HEK293 (cell line): ENCODE measurements around the gene POLR1E.
"Not testable (repeated sequence)": the region's sequence is repeated elsewhere in the genome, so short reads cannot be mapped to it uniquely, and the experiment has no call there.

Experiments
- CTCF ChIA-PET: fragments of 350-600 bp; formaldehyde crosslinking; extraction: SDS; loops from one replicate; lab custom pipeline; 2021; ENCODE audit warnings: antibody characterized with exemption; lab: Yijun Ruan, JAX
- POLR2A ChIA-PET: fragments of 300-600 bp; formaldehyde crosslinking; extraction: SDS; loops from one replicate; lab custom pipeline; 2020; ENCODE audit warnings: antibody characterized with exemption, inconsistent platforms; lab: Yijun Ruan, JAX
- H3K27ac ChIP-seq: fragments of 200-500 bp; sonication (Bioruptor generic); 2 replicates; pipeline ENCODE4 v1.5.1; 2014; ENCODE audit warnings: low read depth, low read length, control low read depth, inconsistent platforms; ENCODE audit errors: extremely low read depth
- H3K36me3 ChIP-seq, 2 experiments: fragments of 200-500 bp in 1 of 2; sonication (Bioruptor generic) in 1 of 2; 1 replicate in 1 of 2; 2 replicates in 1 of 2; pipeline ENCODE4 v1.5.1; 2014 to 2017; ENCODE audit warnings: inconsistent platforms in 2 of 2, low read length in 2 of 2; ENCODE audit not compliant: control insufficient read depth in 2 of 2, insufficient read depth in 1 of 2
- H3K4me1 ChIP-seq: fragments of 200-500 bp; sonication (Bioruptor generic); 2 replicates; pipeline ENCODE4 v1.5.1; 2014; ENCODE audit warnings: mild to moderate bottlenecking, low read length, inconsistent platforms; ENCODE audit not compliant: control insufficient read depth, insufficient read depth
- H3K4me3 ChIP-seq: 2 replicates; pipeline ENCODE4 v1.5.1; 2011; ENCODE audit warnings: low read depth, mild to moderate bottlenecking, control low read depth, low read length, moderate library complexity
- H3K9me3 ChIP-seq: fragments of 200-500 bp; sonication (Bioruptor generic); 2 replicates; pipeline ENCODE4 v1.5.1; 2014; ENCODE audit warnings: low read depth, low read length, inconsistent platforms; ENCODE audit not compliant: control insufficient read depth, insufficient read depth
- KLF7 ChIP-seq: fragments of 450-650 bp; formaldehyde crosslinking; IDR thresholded peaks from 2 replicates; pipeline ENCODE4 v1.5.1; 2016; ENCODE audit warnings: missing biosample characterization, missing genetic modification characterization, borderline replicate concordance
- KLF9 ChIP-seq: fragments of 450-650 bp; formaldehyde crosslinking; IDR thresholded peaks from 2 replicates; pipeline ENCODE4 v1.5.1; 2016; ENCODE audit warnings: missing biosample characterization, missing genetic modification characterization, low read depth
- YY1 ChIP-seq: fragments of 450-650 bp; formaldehyde crosslinking; IDR thresholded peaks from 2 replicates; pipeline ENCODE4 v1.5.1; 2018; ENCODE audit warnings: missing biosample characterization, missing genetic modification characterization
- ZBTB8A ChIP-seq: fragments of 450-650 bp; formaldehyde crosslinking; IDR thresholded peaks from 2 replicates; pipeline ENCODE4 v1.5.1; 2016; ENCODE audit warnings: missing biosample characterization, missing genetic modification characterization
- ZNF10 ChIP-seq: fragments of 450-650 bp; formaldehyde crosslinking; IDR thresholded peaks from 2 replicates; pipeline ENCODE4 v1.5.1; 2017; ENCODE audit warnings: missing biosample characterization, missing genetic modification characterization
- ZNF121 ChIP-seq: fragments of 450-650 bp; formaldehyde crosslinking; IDR thresholded peaks from 2 replicates; pipeline ENCODE4 v1.5.1; 2016; ENCODE audit warnings: missing biosample characterization, missing genetic modification characterization
- ZNF132 ChIP-seq: fragments of 450-650 bp; formaldehyde crosslinking; IDR thresholded peaks from 2 replicates; pipeline ENCODE4 v1.5.1; 2017; ENCODE audit warnings: missing biosample characterization, missing genetic modification characterization, borderline replicate concordance
- ZNF341 ChIP-seq: fragments of 450-650 bp; formaldehyde crosslinking; IDR thresholded peaks from 2 replicates; pipeline ENCODE4; 2016; ENCODE audit warnings: low read depth, missing biosample characterization, missing genetic modification characterization
- ZNF354C ChIP-seq: fragments of 450-650 bp; formaldehyde crosslinking; IDR thresholded peaks from 2 replicates; pipeline ENCODE4 v1.5.1; 2016; ENCODE audit warnings: missing biosample characterization, missing genetic modification characterization, low read depth, borderline replicate concordance
- ZNF391 ChIP-seq: fragments of 450-650 bp; formaldehyde crosslinking; IDR thresholded peaks from 2 replicates; pipeline ENCODE4 v1.5.1; 2016; ENCODE audit warnings: low read depth, missing biosample characterization, missing genetic modification characterization, borderline replicate concordance
- ZNF423 ChIP-seq: fragments of 450-650 bp; formaldehyde crosslinking; IDR thresholded peaks from 2 replicates; pipeline ENCODE4 v1.5.1; 2016; ENCODE audit warnings: missing biosample characterization, missing genetic modification characterization
- ZXDB ChIP-seq: fragments of 450-650 bp; formaldehyde crosslinking; IDR thresholded peaks from 2 replicates; pipeline ENCODE4 v1.5.1; 2016; ENCODE audit warnings: missing biosample characterization, missing genetic modification characterization
- TF ChIP-seq, protein P1 (sequence below): fragments of 450-650 bp; formaldehyde crosslinking; IDR thresholded peaks from 2 replicates; pipeline ENCODE4 v1.5.1; 2016; ENCODE audit warnings: missing biosample characterization, missing genetic modification characterization
- TF ChIP-seq, protein P2 (sequence below): fragments of 450-650 bp; formaldehyde crosslinking; IDR thresholded peaks from 2 replicates; pipeline ENCODE4 v1.5.1; 2016; ENCODE audit warnings: missing biosample characterization, missing genetic modification characterization
- TF ChIP-seq, protein P3 (sequence below): fragments of 450-650 bp; formaldehyde crosslinking; IDR thresholded peaks from 2 replicates; pipeline ENCODE4 v1.5.1; 2017; ENCODE audit warnings: missing biosample characterization, missing genetic modification characterization
- TF ChIP-seq, protein P4 (sequence below): fragments of 450-650 bp; formaldehyde crosslinking; IDR thresholded peaks from 2 replicates; pipeline ENCODE4 v1.5.1; 2016; ENCODE audit warnings: missing biosample characterization, missing genetic modification characterization, borderline replicate concordance
- TF ChIP-seq, protein P5 (sequence below): fragments of 450-650 bp; formaldehyde crosslinking; IDR thresholded peaks from 2 replicates; pipeline ENCODE4 v1.5.1; 2016; ENCODE audit warnings: missing biosample characterization, missing genetic modification characterization
- TF ChIP-seq, protein P6 (sequence below): fragments of 450-650 bp; formaldehyde crosslinking; IDR thresholded peaks from 2 replicates; pipeline ENCODE4 v1.5.1; 2016; ENCODE audit warnings: missing biosample characterization, missing genetic modification characterization
- TF ChIP-seq, protein P7 (sequence below): fragments of 450-650 bp; formaldehyde crosslinking; IDR thresholded peaks from 2 replicates; pipeline ENCODE4 v1.5.1; 2016; ENCODE audit warnings: missing biosample characterization, missing genetic modification characterization

POLR1E gene

DNA sequence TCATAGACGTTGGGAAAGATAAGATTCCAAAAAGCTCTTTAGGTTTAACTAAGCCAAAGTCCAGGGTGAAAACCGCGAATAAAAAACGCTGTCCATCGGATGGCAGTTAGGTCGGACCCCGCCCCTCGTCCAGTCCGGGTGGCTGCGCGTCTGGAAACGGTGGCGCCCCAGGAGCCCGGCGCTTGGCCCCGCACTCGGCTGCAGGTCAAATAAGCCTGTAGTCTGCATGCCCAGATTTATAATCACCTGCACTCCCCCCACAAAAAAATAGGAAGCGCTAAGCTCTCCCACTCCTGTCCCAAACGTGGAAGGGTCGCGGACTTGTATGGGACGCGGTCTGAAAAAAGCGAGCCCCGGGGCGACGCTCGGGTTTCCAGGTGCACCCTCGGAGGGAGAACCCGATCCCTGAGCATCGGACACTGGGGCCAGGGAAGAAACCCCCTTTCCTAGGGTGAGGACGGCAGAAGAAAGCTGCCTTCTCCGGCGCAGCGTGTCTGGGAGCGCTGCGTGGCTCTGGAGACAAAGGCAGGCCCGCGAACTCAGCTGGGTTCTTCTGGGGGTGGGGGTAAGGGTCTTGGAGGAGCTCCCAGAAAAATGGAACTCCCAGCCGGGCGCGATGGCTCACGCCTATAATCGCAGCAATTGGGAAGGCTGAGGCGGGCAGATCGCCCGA, 19.6 kb upstream of the POLR1E start (continued):
- TF ChIP-seq, protein P1, sequence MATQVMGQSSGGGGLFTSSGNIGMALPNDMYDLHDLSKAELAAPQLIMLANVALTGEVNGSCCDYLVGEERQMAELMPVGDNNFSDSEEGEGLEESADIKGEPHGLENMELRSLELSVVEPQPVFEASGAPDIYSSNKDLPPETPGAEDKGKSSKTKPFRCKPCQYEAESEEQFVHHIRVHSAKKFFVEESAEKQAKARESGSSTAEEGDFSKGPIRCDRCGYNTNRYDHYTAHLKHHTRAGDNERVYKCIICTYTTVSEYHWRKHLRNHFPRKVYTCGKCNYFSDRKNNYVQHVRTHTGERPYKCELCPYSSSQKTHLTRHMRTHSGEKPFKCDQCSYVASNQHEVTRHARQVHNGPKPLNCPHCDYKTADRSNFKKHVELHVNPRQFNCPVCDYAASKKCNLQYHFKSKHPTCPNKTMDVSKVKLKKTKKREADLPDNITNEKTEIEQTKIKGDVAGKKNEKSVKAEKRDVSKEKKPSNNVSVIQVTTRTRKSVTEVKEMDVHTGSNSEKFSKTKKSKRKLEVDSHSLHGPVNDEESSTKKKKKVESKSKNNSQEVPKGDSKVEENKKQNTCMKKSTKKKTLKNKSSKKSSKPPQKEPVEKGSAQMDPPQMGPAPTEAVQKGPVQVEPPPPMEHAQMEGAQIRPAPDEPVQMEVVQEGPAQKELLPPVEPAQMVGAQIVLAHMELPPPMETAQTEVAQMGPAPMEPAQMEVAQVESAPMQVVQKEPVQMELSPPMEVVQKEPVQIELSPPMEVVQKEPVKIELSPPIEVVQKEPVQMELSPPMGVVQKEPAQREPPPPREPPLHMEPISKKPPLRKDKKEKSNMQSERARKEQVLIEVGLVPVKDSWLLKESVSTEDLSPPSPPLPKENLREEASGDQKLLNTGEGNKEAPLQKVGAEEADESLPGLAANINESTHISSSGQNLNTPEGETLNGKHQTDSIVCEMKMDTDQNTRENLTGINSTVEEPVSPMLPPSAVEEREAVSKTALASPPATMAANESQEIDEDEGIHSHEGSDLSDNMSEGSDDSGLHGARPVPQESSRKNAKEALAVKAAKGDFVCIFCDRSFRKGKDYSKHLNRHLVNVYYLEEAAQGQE (tag by site-specific recombination): peak; percentile 72
- TF ChIP-seq ZBTB8A (tag by site-specific recombination): peak; percentile 99; the same call in 1 of the 2 replicates
- peak; percentile 27; the same call in 1 of the 2 replicates for TF ChIP-seq ZNF10 (tag by site-specific recombination)
- TF ChIP-seq KLF9 (tag by site-specific recombination): peak; percentile 61
- no peak for TF ChIP-seq ZNF121 (tag by site-specific recombination)
- TF ChIP-seq ZNF354C: no peak
- peak; percentile 45; the same call in 1 of the 2 replicates for TF ChIP-seq ZXDB (tag by site-specific recombination)
- TF ChIP-seq YY1 (tag by site-specific recombination): 0 out of 2 replicates have a peak, but pooled peaks have one; percentile 13
- TF ChIP-seq, protein P2, sequence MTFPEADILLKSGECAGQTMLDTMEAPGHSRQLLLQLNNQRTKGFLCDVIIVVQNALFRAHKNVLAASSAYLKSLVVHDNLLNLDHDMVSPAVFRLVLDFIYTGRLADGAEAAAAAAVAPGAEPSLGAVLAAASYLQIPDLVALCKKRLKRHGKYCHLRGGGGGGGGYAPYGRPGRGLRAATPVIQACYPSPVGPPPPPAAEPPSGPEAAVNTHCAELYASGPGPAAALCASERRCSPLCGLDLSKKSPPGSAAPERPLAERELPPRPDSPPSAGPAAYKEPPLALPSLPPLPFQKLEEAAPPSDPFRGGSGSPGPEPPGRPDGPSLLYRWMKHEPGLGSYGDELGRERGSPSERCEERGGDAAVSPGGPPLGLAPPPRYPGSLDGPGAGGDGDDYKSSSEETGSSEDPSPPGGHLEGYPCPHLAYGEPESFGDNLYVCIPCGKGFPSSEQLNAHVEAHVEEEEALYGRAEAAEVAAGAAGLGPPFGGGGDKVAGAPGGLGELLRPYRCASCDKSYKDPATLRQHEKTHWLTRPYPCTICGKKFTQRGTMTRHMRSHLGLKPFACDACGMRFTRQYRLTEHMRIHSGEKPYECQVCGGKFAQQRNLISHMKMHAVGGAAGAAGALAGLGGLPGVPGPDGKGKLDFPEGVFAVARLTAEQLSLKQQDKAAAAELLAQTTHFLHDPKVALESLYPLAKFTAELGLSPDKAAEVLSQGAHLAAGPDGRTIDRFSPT: peak; percentile 83; the same call in 1 of the 2 replicates
- TF ChIP-seq, protein P3, sequence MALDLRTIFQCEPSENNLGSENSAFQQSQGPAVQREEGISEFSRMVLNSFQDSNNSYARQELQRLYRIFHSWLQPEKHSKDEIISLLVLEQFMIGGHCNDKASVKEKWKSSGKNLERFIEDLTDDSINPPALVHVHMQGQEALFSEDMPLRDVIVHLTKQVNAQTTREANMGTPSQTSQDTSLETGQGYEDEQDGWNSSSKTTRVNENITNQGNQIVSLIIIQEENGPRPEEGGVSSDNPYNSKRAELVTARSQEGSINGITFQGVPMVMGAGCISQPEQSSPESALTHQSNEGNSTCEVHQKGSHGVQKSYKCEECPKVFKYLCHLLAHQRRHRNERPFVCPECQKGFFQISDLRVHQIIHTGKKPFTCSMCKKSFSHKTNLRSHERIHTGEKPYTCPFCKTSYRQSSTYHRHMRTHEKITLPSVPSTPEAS (tag by site-specific recombination): peak; percentile 32; the same call in 1 of the 2 replicates
- TF ChIP-seq ZNF132 (tag by site-specific recombination): no peak
- TF ChIP-seq, protein P4, sequence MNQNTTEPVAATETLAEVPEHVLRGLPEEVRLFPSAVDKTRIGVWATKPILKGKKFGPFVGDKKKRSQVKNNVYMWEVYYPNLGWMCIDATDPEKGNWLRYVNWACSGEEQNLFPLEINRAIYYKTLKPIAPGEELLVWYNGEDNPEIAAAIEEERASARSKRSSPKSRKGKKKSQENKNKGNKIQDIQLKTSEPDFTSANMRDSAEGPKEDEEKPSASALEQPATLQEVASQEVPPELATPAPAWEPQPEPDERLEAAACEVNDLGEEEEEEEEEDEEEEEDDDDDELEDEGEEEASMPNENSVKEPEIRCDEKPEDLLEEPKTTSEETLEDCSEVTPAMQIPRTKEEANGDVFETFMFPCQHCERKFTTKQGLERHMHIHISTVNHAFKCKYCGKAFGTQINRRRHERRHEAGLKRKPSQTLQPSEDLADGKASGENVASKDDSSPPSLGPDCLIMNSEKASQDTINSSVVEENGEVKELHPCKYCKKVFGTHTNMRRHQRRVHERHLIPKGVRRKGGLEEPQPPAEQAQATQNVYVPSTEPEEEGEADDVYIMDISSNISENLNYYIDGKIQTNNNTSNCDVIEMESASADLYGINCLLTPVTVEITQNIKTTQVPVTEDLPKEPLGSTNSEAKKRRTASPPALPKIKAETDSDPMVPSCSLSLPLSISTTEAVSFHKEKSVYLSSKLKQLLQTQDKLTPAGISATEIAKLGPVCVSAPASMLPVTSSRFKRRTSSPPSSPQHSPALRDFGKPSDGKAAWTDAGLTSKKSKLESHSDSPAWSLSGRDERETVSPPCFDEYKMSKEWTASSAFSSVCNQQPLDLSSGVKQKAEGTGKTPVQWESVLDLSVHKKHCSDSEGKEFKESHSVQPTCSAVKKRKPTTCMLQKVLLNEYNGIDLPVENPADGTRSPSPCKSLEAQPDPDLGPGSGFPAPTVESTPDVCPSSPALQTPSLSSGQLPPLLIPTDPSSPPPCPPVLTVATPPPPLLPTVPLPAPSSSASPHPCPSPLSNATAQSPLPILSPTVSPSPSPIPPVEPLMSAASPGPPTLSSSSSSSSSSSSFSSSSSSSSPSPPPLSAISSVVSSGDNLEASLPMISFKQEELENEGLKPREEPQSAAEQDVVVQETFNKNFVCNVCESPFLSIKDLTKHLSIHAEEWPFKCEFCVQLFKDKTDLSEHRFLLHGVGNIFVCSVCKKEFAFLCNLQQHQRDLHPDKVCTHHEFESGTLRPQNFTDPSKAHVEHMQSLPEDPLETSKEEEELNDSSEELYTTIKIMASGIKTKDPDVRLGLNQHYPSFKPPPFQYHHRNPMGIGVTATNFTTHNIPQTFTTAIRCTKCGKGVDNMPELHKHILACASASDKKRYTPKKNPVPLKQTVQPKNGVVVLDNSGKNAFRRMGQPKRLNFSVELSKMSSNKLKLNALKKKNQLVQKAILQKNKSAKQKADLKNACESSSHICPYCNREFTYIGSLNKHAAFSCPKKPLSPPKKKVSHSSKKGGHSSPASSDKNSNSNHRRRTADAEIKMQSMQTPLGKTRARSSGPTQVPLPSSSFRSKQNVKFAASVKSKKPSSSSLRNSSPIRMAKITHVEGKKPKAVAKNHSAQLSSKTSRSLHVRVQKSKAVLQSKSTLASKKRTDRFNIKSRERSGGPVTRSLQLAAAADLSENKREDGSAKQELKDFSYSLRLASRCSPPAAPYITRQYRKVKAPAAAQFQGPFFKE (tag by site-specific recombination): no peak
- TF ChIP-seq, protein P5, sequence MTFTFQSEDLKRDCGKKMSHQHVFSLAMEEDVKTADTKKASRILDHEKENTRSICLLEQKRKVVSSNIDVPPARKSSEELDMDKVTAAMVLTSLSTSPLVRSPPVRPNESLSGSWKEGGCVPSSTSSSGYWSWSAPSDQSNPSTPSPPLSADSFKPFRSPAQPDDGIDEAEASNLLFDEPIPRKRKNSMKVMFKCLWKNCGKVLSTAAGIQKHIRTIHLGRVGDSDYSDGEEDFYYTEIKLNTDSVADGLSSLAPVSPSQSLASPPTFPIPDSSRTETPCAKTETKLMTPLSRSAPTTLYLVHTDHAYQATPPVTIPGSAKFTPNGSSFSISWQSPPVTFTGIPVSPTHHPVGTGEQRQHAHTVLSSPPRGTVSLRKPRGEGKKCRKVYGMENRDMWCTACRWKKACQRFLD: no peak
- 0 out of 2 replicates have a peak, but pooled peaks have one; percentile 15 for TF ChIP-seq ZNF391 (tag by site-specific recombination)
- peak; percentile 18 for TF ChIP-seq ZNF341 (tag by site-specific recombination)
- TF ChIP-seq, protein P6, sequence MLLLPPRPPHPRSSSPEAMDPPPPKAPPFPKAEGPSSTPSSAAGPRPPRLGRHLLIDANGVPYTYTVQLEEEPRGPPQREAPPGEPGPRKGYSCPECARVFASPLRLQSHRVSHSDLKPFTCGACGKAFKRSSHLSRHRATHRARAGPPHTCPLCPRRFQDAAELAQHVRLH: no peak
- TF ChIP-seq ZNF423 (tag by site-specific recombination): 0 out of 2 replicates have a peak, but pooled peaks have one; percentile 16
- TF ChIP-seq, protein P7, sequence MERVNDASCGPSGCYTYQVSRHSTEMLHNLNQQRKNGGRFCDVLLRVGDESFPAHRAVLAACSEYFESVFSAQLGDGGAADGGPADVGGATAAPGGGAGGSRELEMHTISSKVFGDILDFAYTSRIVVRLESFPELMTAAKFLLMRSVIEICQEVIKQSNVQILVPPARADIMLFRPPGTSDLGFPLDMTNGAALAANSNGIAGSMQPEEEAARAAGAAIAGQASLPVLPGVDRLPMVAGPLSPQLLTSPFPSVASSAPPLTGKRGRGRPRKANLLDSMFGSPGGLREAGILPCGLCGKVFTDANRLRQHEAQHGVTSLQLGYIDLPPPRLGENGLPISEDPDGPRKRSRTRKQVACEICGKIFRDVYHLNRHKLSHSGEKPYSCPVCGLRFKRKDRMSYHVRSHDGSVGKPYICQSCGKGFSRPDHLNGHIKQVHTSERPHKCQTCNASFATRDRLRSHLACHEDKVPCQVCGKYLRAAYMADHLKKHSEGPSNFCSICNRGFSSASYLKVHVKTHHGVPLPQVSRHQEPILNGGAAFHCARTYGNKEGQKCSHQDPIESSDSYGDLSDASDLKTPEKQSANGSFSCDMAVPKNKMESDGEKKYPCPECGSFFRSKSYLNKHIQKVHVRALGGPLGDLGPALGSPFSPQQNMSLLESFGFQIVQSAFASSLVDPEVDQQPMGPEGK (tag by site-specific recombination): 0 out of 2 replicates have a peak, but pooled peaks have one; percentile 38
- no peak; the same call in 1 of the 2 replicates for TF ChIP-seq KLF7 (tag by site-specific recombination)

DNA sequence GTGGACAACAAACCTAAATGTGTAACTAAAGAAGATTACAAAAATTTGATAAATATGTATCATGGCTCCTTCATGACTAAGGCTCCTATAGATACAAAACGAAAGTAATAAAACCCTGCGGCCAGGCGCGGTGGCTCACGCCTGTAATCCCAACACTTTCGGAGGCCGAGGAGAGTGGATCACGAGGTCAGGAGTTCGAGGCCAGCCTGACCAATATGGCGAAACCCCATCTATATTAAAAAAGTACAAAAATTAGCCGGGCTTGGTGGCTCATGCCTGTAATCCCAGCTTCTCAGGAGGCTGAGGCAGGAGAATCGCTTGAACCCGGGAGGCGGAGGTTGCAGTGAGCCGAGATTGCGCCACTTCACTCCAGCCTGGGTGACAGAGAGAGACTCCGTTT, 18.2 kb upstream of the POLR1E start:
- H3K4me1 ChIP-seq, H3K36me3 ChIP-seq, POLR2A ChIA-PET, CTCF ChIA-PET, H3K9me3 ChIP-seq, H3K27ac ChIP-seq, H3K4me3 ChIP-seq: not testable (repeated sequence)
